Endodermal cell (in vitro differentiated cells): ENCODE data around the gene ZIM2. TPM values are rescaled to one million over a fixed set of nuclear protein-coding genes. Genes with fewer than 3 reads are reported as not detected.

ENCODE experiments used
- DNase-seq: peaks from one replicate; pipeline ENCODE4 v3.0.0-alpha.2; 2017
- H3K27ac ChIP-seq: 2 replicates; pipeline ENCODE4 v1.5.1; 2013; ENCODE audit warnings: mild to moderate bottlenecking, low read depth, low read length, moderate library complexity
- H3K27me3 ChIP-seq: 2 replicates; pipeline ENCODE4 v1.6.1; 2013; ENCODE audit warnings: mild to moderate bottlenecking, low read length, moderate library complexity; ENCODE audit not compliant: insufficient read depth, control insufficient read depth, poor library complexity, severe bottlenecking
- H3K36me3 ChIP-seq: 2 replicates; pipeline ENCODE4 v1.7.0; 2013; ENCODE audit warnings: mild to moderate bottlenecking, low read length, moderate library complexity; ENCODE audit not compliant: control insufficient read depth, insufficient read depth
- H3K4me1 ChIP-seq: one replicate; pipeline ENCODE4 v1.7.0; 2013; ENCODE audit warnings: low read length; ENCODE audit not compliant: control insufficient read depth, insufficient read depth
- H3K4me3 ChIP-seq: 2 replicates; pipeline ENCODE4 v1.5.1; 2013; ENCODE audit warnings: mild to moderate bottlenecking, low read length, moderate library complexity
- H3K9ac ChIP-seq: 2 replicates; pipeline ENCODE4 v1.6.1; 2013; ENCODE audit warnings: mild to moderate bottlenecking, low read length, moderate library complexity; ENCODE audit not compliant: poor library complexity, severe bottlenecking; ENCODE audit errors: extremely low read depth
- H3K9me3 ChIP-seq: 2 replicates; pipeline ENCODE4 v1.6.1; 2013; ENCODE audit warnings: mild to moderate bottlenecking, low read length, moderate library complexity; ENCODE audit not compliant: control insufficient read depth
- H3K27ac Mint-ChIP-seq: 2 replicates; pipeline ENCODE4 v1.8.0; 2020; ENCODE audit warnings: mixed read lengths
- H3K27me3 Mint-ChIP-seq: 2 replicates; pipeline ENCODE4 v1.8.0; 2021; ENCODE audit warnings: mild to moderate bottlenecking, mixed read lengths; ENCODE audit not compliant: insufficient read depth
- H3K36me3 Mint-ChIP-seq: 2 replicates; pipeline ENCODE4 v1.8.0; 2020; ENCODE audit warnings: low read depth, mixed read lengths
- H3K4me1 Mint-ChIP-seq: 2 replicates; pipeline ENCODE4 v1.8.0; 2020; ENCODE audit warnings: mixed read lengths
- H3K4me3 Mint-ChIP-seq: 2 replicates; pipeline ENCODE4 v1.8.0; 2020; ENCODE audit warnings: mild to moderate bottlenecking, moderate library complexity, mixed read lengths
- H3K9me3 Mint-ChIP-seq: 2 replicates; pipeline ENCODE4 v1.8.0; 2020; ENCODE audit warnings: mild to moderate bottlenecking, mixed read lengths
- CTCF ChIP-seq: fragments of 200-600 bp; sonication (generic); conservative IDR thresholded peaks from 2 replicates; pipeline ENCODE4 v1.5.0; 2021; ENCODE audit warnings: antibody characterized with exemption, mild to moderate bottlenecking
- WGBS, 2 experiments: methylation state at CpG; one replicate each; pipeline versions ENCODE4 v1.1.5 to v1.1.7; 2013; ENCODE audit warnings: missing lambda C conversion rate in 2 of 2, mixed read lengths in 1 of 2; ENCODE audit not compliant: insufficient coverage in 1 of 2, insufficient read length in 1 of 2; 5-methylcytosine and 5-hydroxymethylcytosine counted together
- total RNA-seq, 2 donors: library from RNA; stranded (reverse); fragmentation: NEBNext Ultra II Directional in 1 of 2; extraction: Animal tissue kit (Norgen Biotek cat#: 25700) in 1 of 2; gene quantifications; 2 replicates in 1 of 2; 3 replicates in 1 of 2; pipeline ENCODE4 v1.2.1, GENCODE V29; 2021

ZIM2 gene
- total RNA-seq, 2 donors from 2014 or later: not detected

GRCh38 chr19:56778351-56778750 is 62.2 kb downstream of the ZIM2 start:
- peak overlapping the region; percentile 35 for H3K4me3 ChIP-seq
- no peak overlapping the region for H3K4me3 Mint-ChIP-seq
- no peaks in the 10 kb centered on the region for H3K36me3 Mint-ChIP-seq
- no peaks in the 10 kb centered on the region for H3K4me1 ChIP-seq
- no peak overlapping the region for H3K27ac Mint-ChIP-seq
- 21 to 55% methylated on average over 3 to 4 of the region's 4 CpGs for WGBS, 2 experiments
- H3K4me1 Mint-ChIP-seq: no peaks in the 10 kb centered on the region
- no peak overlapping the region for H3K27ac ChIP-seq
- H3K27me3 Mint-ChIP-seq: no peaks in the 10 kb centered on the region
- no peak overlapping the region for H3K9ac ChIP-seq
- H3K9me3 Mint-ChIP-seq: peaks cover 95% of the 10 kb centered on the region
- no peaks in the 10 kb centered on the region for H3K36me3 ChIP-seq
- no peaks in the 10 kb centered on the region for H3K27me3 ChIP-seq
- no peak for TF ChIP-seq CTCF
- DNase-seq: no peak
- peaks cover 93% of the 10 kb centered on the region for H3K9me3 ChIP-seq

- no peak overlapping the region for H3K27ac Mint-ChIP-seq
- Histone ChIP-seq H3K9me3 (peaks cover 73% of the 10 kb centered on the region), H3K27ac (no peak overlapping the region), H3K27me3 (no peaks in the 10 kb centered on the region), H3K9ac (no peak overlapping the region), H3K4me1 (no peaks in the 10 kb centered on the region), H3K4me3 (no peak overlapping the region), H3K36me3 (no peaks in the 10 kb centered on the region)
- no peak for TF ChIP-seq CTCF
- no peak overlapping the region for H3K4me3 Mint-ChIP-seq
- peaks cover 73% of the 10 kb centered on the region for H3K9me3 Mint-ChIP-seq
- no peaks in the 10 kb centered on the region for H3K27me3 Mint-ChIP-seq
- no peaks in the 10 kb centered on the region for H3K4me1 Mint-ChIP-seq
- peaks cover 2% of the 10 kb centered on the region for H3K36me3 Mint-ChIP-seq
- no peak for DNase-seq
- 81 to 82% methylated on average over 2 to 4 of the region's 4 CpGs for WGBS, 2 experiments
Measured at GRCh38 chr19:56769650-56770049, 70.9 kb downstream of the ZIM2 start.

GRCh38 chr19:56765137-56765536 is 75.4 kb downstream of the ZIM2 start:
- Histone ChIP-seq H3K27me3 (no peaks in the 10 kb centered on the region), H3K27ac (no peak overlapping the region), H3K4me3 (no peak overlapping the region), H3K9ac (no peak overlapping the region), H3K9me3 (peaks cover 92% of the 10 kb centered on the region), H3K36me3 (no peaks in the 10 kb centered on the region), H3K4me1 (no peaks in the 10 kb centered on the region)
- H3K4me1 Mint-ChIP-seq: no peaks in the 10 kb centered on the region
- WGBS, 2 experiments: 89 to 92% methylated on average over 26 to 28 of the region's 28 CpGs
- H3K4me3 Mint-ChIP-seq: no peak overlapping the region
- H3K36me3 Mint-ChIP-seq: peaks cover 5% of the 10 kb centered on the region
- TF ChIP-seq CTCF: no peak
- H3K27ac Mint-ChIP-seq: no peak overlapping the region
- DNase-seq: no peak
- H3K27me3 Mint-ChIP-seq: no peaks in the 10 kb centered on the region
- H3K9me3 Mint-ChIP-seq: peaks cover 87% of the 10 kb centered on the region
